ENCODE data around the gene LIFR.

The LIFR gene

GRCh38 chr5:38448568-38449350, 107.7 kb downstream of the LIFR start:
- Histone ChIP-seq H3K27ac (ENCODE audit: low read length) (no peak overlapping the region), H3K9me3 (ENCODE audit: control insufficient read depth in 1 of 2, low read length in 2 of 2) (no peaks in the 10 kb centered on the region), H3K4me1 (ENCODE audit: control insufficient read depth in 1 of 2, insufficient read depth in 2 of 2, low read length in 2 of 2) (peaks cover 0 to 7% of the 10 kb centered on the region in 2 donors), H3K36me3 (ENCODE audit: control insufficient read depth in 1 of 2, insufficient read depth in 2 of 2, low read length in 2 of 2) (no peaks in the 10 kb centered on the region), H3K27me3 (ENCODE audit: low read depth, low read length) (peaks cover 6% of the 10 kb centered on the region), H3K4me3 (ENCODE audit: low read depth in 1 of 2, low read length in 2 of 2) (no peak overlapping the region)

- Histone ChIP-seq H3K27ac (ENCODE audit: low read length) (no peak overlapping the region), H3K4me3 (ENCODE audit: low read depth in 1 of 2, low read length in 2 of 2) (no peak overlapping the region)
These were observed 108.7 kb downstream of the LIFR start for GRCh38 chr5:38447786-38448185.

GRCh38 chr5:38447056-38447455, 109.4 kb downstream of the LIFR start:
- Histone ChIP-seq H3K9me3 (ENCODE audit: control insufficient read depth in 1 of 2, low read length in 2 of 2) (no peaks in the 10 kb centered on the region), H3K4me1 (ENCODE audit: control insufficient read depth in 1 of 2, insufficient read depth in 2 of 2, low read length in 2 of 2) (peaks cover 0 to 7% of the 10 kb centered on the region in 2 donors), H3K27ac (ENCODE audit: low read length) (no peak overlapping the region), H3K4me3 (ENCODE audit: low read depth in 1 of 2, low read length in 2 of 2) (no peak overlapping the region), H3K36me3 (ENCODE audit: control insufficient read depth in 1 of 2, insufficient read depth in 2 of 2, low read length in 2 of 2) (no peaks in the 10 kb centered on the region), H3K27me3 (ENCODE audit: low read depth, low read length) (peaks cover 6% of the 10 kb centered on the region)

More at GRCh38 chr5:38447786-38448185, 108.7 kb downstream of the LIFR start:
- H3K4me1 ChIP-seq (ENCODE audit: control insufficient read depth in 1 of 2, insufficient read depth in 2 of 2, low read length in 2 of 2), result peaks cover 0 to 7% of the 10 kb centered on the region in 2 donors
- H3K27me3 ChIP-seq (ENCODE audit: low read depth, low read length), result peaks cover 6% of the 10 kb centered on the region
- H3K9me3 ChIP-seq (ENCODE audit: control insufficient read depth in 1 of 2, low read length in 2 of 2), result no peaks in the 10 kb centered on the region
- no peaks in the 10 kb centered on the region for H3K36me3 ChIP-seq (ENCODE audit: control insufficient read depth in 1 of 2, insufficient read depth in 2 of 2, low read length in 2 of 2)

- no peaks in the 10 kb centered on the region for H3K9me3 ChIP-seq (ENCODE audit: control insufficient read depth in 1 of 2, low read length in 2 of 2)
- H3K4me3 ChIP-seq (ENCODE audit: low read depth in 1 of 2, low read length in 2 of 2), result no peak overlapping the region
- peaks cover 2% of the 10 kb centered on the region for H3K27me3 ChIP-seq (ENCODE audit: low read depth, low read length)
- peaks cover 0 to 7% of the 10 kb centered on the region in 2 donors for H3K4me1 ChIP-seq (ENCODE audit: control insufficient read depth in 1 of 2, insufficient read depth in 2 of 2, low read length in 2 of 2)
- no peak overlapping the region for H3K27ac ChIP-seq (ENCODE audit: low read length)
- no peaks in the 10 kb centered on the region for H3K36me3 ChIP-seq (ENCODE audit: control insufficient read depth in 1 of 2, insufficient read depth in 2 of 2, low read length in 2 of 2)
These were observed 110.4 kb downstream of the LIFR start for GRCh38 chr5:38446029-38446522.

GRCh38 chr5:38445374-38446028, 110.9 kb downstream of the LIFR start:
- H3K36me3 ChIP-seq (ENCODE audit: control insufficient read depth in 1 of 2, insufficient read depth in 2 of 2, low read length in 2 of 2), result no peaks in the 10 kb centered on the region
- H3K4me3 ChIP-seq (ENCODE audit: low read depth in 1 of 2, low read length in 2 of 2), result no peak overlapping the region
- peaks cover 0 to 7% of the 10 kb centered on the region in 2 donors for H3K4me1 ChIP-seq (ENCODE audit: control insufficient read depth in 1 of 2, insufficient read depth in 2 of 2, low read length in 2 of 2)
- no peak overlapping the region for H3K27ac ChIP-seq (ENCODE audit: low read length)
- H3K9me3 ChIP-seq (ENCODE audit: control insufficient read depth in 1 of 2, low read length in 2 of 2), result no peaks in the 10 kb centered on the region
- H3K27me3 ChIP-seq (ENCODE audit: low read depth, low read length), result no peaks in the 10 kb centered on the region

GRCh38 chr5:38443390-38443789, 113.1 kb downstream of the LIFR start:
- Histone ChIP-seq H3K9me3 (ENCODE audit: control insufficient read depth in 1 of 2, low read length in 2 of 2) (no peaks in the 10 kb centered on the region), H3K4me3 (ENCODE audit: low read depth in 1 of 2, low read length in 2 of 2) (no peak overlapping the region)

GRCh38 chr5:38442247-38442573, 114.2 kb downstream of the LIFR start:
- Histone ChIP-seq H3K27ac (ENCODE audit: low read length) (no peak overlapping the region), H3K4me1 (ENCODE audit: control insufficient read depth in 1 of 2, insufficient read depth in 2 of 2, low read length in 2 of 2) (no peaks in the 10 kb centered on the region), H3K36me3 (ENCODE audit: control insufficient read depth in 1 of 2, insufficient read depth in 2 of 2, low read length in 2 of 2) (no peaks in the 10 kb centered on the region), H3K27me3 (ENCODE audit: low read depth, low read length) (no peaks in the 10 kb centered on the region), H3K9me3 (ENCODE audit: control insufficient read depth in 1 of 2, low read length in 2 of 2) (no peaks in the 10 kb centered on the region), H3K4me3 (ENCODE audit: low read depth in 1 of 2, low read length in 2 of 2) (no peak overlapping the region)

More at GRCh38 chr5:38443390-38443789, 113.1 kb downstream of the LIFR start:
- Histone ChIP-seq H3K27me3 (ENCODE audit: low read depth, low read length) (no peaks in the 10 kb centered on the region), H3K4me1 (ENCODE audit: control insufficient read depth in 1 of 2, insufficient read depth in 2 of 2, low read length in 2 of 2) (peaks cover 0 to 7% of the 10 kb centered on the region in 2 donors), H3K27ac (ENCODE audit: low read length) (no peak overlapping the region), H3K36me3 (ENCODE audit: control insufficient read depth in 1 of 2, insufficient read depth in 2 of 2, low read length in 2 of 2) (no peaks in the 10 kb centered on the region)

- Histone ChIP-seq H3K9me3 (ENCODE audit: control insufficient read depth in 1 of 2, low read length in 2 of 2) (no peaks in the 10 kb centered on the region), H3K27ac (ENCODE audit: low read length) (no peak overlapping the region), H3K27me3 (ENCODE audit: low read depth, low read length) (no peaks in the 10 kb centered on the region), H3K36me3 (ENCODE audit: control insufficient read depth in 1 of 2, insufficient read depth in 2 of 2, low read length in 2 of 2) (no peaks in the 10 kb centered on the region), H3K4me3 (ENCODE audit: low read depth in 1 of 2, low read length in 2 of 2) (no peak overlapping the region), H3K4me1 (ENCODE audit: control insufficient read depth in 1 of 2, insufficient read depth in 2 of 2, low read length in 2 of 2) (no peaks in the 10 kb centered on the region)
These were observed 114.8 kb downstream of the LIFR start for GRCh38 chr5:38441453-38442246.

GRCh38 chr5:38438757-38439156, 117.7 kb downstream of the LIFR start:
- Histone ChIP-seq H3K4me1 (ENCODE audit: control insufficient read depth in 1 of 2, insufficient read depth in 2 of 2, low read length in 2 of 2) (peaks cover 3 to 8% of the 10 kb centered on the region in 2 donors), H3K27ac (ENCODE audit: low read length) (no peak overlapping the region), H3K36me3 (ENCODE audit: control insufficient read depth in 1 of 2, insufficient read depth in 2 of 2, low read length in 2 of 2) (no peaks in the 10 kb centered on the region), H3K27me3 (ENCODE audit: low read depth, low read length) (no peaks in the 10 kb centered on the region), H3K4me3 (ENCODE audit: low read depth in 1 of 2, low read length in 2 of 2) (no peak overlapping the region), H3K9me3 (ENCODE audit: control insufficient read depth in 1 of 2, low read length in 2 of 2) (no peaks in the 10 kb centered on the region)

- Histone ChIP-seq H3K9me3 (ENCODE audit: control insufficient read depth in 1 of 2, low read length in 2 of 2) (no peaks in the 10 kb centered on the region), H3K4me1 (ENCODE audit: control insufficient read depth in 1 of 2, insufficient read depth in 2 of 2, low read length in 2 of 2) (peaks cover 10 to 20% of the 10 kb centered on the region in 2 donors), H3K36me3 (ENCODE audit: control insufficient read depth in 1 of 2, insufficient read depth in 2 of 2, low read length in 2 of 2) (no peaks in the 10 kb centered on the region), H3K27me3 (ENCODE audit: low read depth, low read length) (no peaks in the 10 kb centered on the region), H3K4me3 (ENCODE audit: low read depth in 1 of 2, low read length in 2 of 2) (no peak overlapping the region), H3K27ac (ENCODE audit: low read length) (no peak overlapping the region)
These were observed 121.3 kb downstream of the LIFR start for GRCh38 chr5:38434966-38435705.
